Measurements from ENCODE around the gene CORIN. TPM values are rescaled to one million over a fixed set of nuclear protein-coding genes. Genes with fewer than 3 reads are reported as not detected.

The CORIN gene
- polyA plus RNA-seq, 1 of the 3 experiments (the other 2 are of a cell fraction): 1.1 TPM

DNA sequence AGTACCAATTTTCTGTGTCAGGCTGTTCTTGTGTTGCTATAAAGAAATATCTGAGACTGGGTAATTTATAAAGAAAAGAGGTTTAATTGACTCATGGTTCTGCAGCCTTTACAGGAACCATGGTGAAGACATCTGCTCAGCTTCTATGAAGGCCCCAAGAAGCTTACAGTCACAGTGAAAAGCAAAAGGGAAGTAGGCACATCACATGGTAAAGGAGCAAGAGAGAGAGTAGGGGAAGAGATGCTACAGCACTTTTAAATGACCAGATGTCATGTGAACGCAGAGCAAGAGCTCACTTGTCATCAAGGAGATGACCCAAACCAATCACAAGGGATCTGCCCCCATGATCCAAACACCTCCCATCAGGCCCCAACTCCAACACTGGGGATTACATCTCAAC lies 178.5 kb downstream of the CORIN start:
- Histone ChIP-seq H3K27ac (ENCODE audit: low read depth in 2 of 2, low read length in 1 of 2) (no peak overlapping the region), H3K36me3 (replicated peaks in 1 of 2; ENCODE audit: control insufficient read depth in 1 of 2, insufficient read depth in 2 of 2, low read length in 1 of 2) (no peaks in the 10 kb centered on the region), H3K9ac (no peak overlapping the region), H2AFZ (ENCODE audit: low read depth) (no peak overlapping the region), H3F3A (replicated peaks; ENCODE audit: insufficient read depth) (no peaks in the 10 kb centered on the region), H3K9me3 (no peaks in the 10 kb centered on the region), H3K4me1 (ENCODE audit: control insufficient read depth in 1 of 2, insufficient read depth in 2 of 2, low read depth in 1 of 2, low read length in 1 of 2) (no peaks in the 10 kb centered on the region), H3K9me2 (no peaks in the 10 kb centered on the region), H3K4me3 (ENCODE audit: low read depth in 2 of 2, low read length in 1 of 2) (no peak overlapping the region), H4K20me1 (ENCODE audit: insufficient read depth) (no peaks in the 10 kb centered on the region), H3K4me2 (no peak overlapping the region), H3K79me2 (ENCODE audit: insufficient read depth) (no peaks in the 10 kb centered on the region), H3K27me3 (ENCODE audit: insufficient read depth) (no peaks in the 10 kb centered on the region)
- DNase-seq: no peak
- WGBS (ENCODE audit: low lambda C conversion rate): 64% methylated on average over 1 of the region's 1 CpG
- TF ChIP-seq TCF12 (IDR thresholded peaks at IDR 0.05) (no peak), FOXM1 (IDR thresholded peaks at IDR 0.05; ENCODE audit: low read depth) (no peak), GATA2 (CRISPR knock-in tag; IDR thresholded peaks at IDR 0.05) (no peak), RAD21 (IDR thresholded peaks at IDR 0.05; ENCODE audit: low read length) (no peak), NRF1 (IDR thresholded peaks at IDR 0.05; ENCODE audit: low read depth, low read length) (no peak), TEAD4 (IDR thresholded peaks at IDR 0.05; ENCODE audit: borderline replicate concordance, insufficient read depth) (no peak), SIN3A (IDR thresholded peaks at IDR 0.05; ENCODE audit: borderline replicate concordance, low read depth, low read length) (no peak), JUND (IDR thresholded peaks at IDR 0.05) (no peak), RFX5 (IDR thresholded peaks at IDR 0.05; ENCODE audit: low read length) (no peak), YY1 (IDR thresholded peaks at IDR 0.05; ENCODE audit: low read depth) (no peak), ELF1 (IDR thresholded peaks at IDR 0.05) (no peak), TAF1 (IDR thresholded peaks at IDR 0.05; ENCODE audit: borderline replicate concordance, low read depth, low read length) (no peak)
- TF ChIP-seq, protein P1, sequence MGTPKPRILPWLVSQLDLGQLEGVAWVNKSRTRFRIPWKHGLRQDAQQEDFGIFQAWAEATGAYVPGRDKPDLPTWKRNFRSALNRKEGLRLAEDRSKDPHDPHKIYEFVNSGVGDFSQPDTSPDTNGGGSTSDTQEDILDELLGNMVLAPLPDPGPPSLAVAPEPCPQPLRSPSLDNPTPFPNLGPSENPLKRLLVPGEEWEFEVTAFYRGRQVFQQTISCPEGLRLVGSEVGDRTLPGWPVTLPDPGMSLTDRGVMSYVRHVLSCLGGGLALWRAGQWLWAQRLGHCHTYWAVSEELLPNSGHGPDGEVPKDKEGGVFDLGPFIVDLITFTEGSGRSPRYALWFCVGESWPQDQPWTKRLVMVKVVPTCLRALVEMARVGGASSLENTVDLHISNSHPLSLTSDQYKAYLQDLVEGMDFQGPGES (IDR thresholded peaks at IDR 0.05; ENCODE audit: low read depth, low read length): no peak
- TF ChIP-seq, protein P2, sequence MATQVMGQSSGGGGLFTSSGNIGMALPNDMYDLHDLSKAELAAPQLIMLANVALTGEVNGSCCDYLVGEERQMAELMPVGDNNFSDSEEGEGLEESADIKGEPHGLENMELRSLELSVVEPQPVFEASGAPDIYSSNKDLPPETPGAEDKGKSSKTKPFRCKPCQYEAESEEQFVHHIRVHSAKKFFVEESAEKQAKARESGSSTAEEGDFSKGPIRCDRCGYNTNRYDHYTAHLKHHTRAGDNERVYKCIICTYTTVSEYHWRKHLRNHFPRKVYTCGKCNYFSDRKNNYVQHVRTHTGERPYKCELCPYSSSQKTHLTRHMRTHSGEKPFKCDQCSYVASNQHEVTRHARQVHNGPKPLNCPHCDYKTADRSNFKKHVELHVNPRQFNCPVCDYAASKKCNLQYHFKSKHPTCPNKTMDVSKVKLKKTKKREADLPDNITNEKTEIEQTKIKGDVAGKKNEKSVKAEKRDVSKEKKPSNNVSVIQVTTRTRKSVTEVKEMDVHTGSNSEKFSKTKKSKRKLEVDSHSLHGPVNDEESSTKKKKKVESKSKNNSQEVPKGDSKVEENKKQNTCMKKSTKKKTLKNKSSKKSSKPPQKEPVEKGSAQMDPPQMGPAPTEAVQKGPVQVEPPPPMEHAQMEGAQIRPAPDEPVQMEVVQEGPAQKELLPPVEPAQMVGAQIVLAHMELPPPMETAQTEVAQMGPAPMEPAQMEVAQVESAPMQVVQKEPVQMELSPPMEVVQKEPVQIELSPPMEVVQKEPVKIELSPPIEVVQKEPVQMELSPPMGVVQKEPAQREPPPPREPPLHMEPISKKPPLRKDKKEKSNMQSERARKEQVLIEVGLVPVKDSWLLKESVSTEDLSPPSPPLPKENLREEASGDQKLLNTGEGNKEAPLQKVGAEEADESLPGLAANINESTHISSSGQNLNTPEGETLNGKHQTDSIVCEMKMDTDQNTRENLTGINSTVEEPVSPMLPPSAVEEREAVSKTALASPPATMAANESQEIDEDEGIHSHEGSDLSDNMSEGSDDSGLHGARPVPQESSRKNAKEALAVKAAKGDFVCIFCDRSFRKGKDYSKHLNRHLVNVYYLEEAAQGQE (IDR thresholded peaks at IDR 0.05; ENCODE audit: low read depth, low read length): no peak
- TF ChIP-seq, protein P3, sequence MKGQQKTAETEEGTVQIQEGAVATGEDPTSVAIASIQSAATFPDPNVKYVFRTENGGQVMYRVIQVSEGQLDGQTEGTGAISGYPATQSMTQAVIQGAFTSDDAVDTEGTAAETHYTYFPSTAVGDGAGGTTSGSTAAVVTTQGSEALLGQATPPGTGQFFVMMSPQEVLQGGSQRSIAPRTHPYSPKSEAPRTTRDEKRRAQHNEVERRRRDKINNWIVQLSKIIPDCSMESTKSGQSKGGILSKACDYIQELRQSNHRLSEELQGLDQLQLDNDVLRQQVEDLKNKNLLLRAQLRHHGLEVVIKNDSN (IDR thresholded peaks at IDR 0.05; ENCODE audit: borderline replicate concordance, low read depth): no peak
- TF ChIP-seq, protein P4, sequence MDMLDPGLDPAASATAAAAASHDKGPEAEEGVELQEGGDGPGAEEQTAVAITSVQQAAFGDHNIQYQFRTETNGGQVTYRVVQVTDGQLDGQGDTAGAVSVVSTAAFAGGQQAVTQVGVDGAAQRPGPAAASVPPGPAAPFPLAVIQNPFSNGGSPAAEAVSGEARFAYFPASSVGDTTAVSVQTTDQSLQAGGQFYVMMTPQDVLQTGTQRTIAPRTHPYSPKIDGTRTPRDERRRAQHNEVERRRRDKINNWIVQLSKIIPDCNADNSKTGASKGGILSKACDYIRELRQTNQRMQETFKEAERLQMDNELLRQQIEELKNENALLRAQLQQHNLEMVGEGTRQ (IDR thresholded peaks at IDR 0.05; ENCODE audit: borderline replicate concordance, low read depth, low read length): no peak
- POLR2A ChIA-PET: no interaction called here
- CTCF ChIA-PET: interaction anchor here (1.0 to 7.4 kb wide), 2 partner anchors 10 to 28 kb away, joined by 3 to 39 read pairs; no protein-coding TSS in a partner anchor

Data from SK-N-SH (cell line).